HG02588 (cell line): Measurements from ENCODE around the gene CPNE5.

Source experiments
- ATAC-seq: cut with Tn5 transposase; IDR thresholded peaks from one replicate; pipeline ENCODE4 v1.9.1; 2021; ENCODE audit warnings: mild to moderate bottlenecking, moderate library complexity; ENCODE audit not compliant: unreplicated experiment

CPNE5 gene

DNA sequence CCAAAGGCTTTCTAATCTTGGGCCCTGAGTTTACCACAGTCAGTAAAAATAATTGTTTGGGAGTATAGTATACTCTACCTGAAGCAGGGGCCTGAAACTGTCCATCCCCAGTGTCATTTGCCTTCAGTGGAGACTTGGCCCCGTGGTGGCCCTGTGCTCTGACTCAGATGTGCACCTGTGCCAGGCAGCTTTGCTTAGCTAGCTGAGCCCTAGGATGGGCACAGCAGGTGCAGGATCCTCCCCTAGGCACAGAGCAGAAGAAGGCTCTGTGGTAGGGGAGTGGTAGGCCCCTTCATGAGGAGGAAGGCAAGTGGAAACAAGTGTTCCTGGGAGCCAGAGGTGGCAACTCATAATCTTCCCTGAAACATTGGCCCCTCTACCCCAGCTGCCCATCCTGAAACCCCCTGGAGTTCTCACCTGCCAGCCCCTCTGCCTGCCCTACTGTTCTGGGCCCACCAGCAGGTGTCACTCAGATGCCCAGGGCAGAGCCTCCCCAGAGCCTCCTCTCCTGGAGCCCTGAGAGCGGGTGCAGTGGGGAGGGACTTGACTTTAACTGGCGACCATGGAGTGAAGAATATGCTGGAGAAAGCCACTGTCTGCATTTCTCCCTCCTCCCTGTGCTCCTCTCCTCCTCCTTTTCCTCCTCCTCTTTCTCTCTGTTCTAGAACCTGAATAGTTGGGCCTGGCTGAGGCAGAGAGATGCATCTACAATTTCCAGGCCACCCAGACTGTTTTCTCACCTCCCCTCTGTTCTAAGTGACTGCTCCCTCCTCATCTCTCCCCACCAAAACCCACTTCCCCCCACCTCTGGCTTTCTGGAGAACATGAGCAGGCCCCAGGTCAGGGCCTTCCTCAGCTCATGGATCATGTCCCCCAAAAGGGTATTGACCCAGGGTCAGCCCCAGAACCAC is 2.9 kb downstream of the CPNE5 start:
- no peak for ATAC-seq

GRCh38 chr6:36834576-36835341 is 4.5 kb downstream of the CPNE5 start:
- no peak for ATAC-seq

DNA sequence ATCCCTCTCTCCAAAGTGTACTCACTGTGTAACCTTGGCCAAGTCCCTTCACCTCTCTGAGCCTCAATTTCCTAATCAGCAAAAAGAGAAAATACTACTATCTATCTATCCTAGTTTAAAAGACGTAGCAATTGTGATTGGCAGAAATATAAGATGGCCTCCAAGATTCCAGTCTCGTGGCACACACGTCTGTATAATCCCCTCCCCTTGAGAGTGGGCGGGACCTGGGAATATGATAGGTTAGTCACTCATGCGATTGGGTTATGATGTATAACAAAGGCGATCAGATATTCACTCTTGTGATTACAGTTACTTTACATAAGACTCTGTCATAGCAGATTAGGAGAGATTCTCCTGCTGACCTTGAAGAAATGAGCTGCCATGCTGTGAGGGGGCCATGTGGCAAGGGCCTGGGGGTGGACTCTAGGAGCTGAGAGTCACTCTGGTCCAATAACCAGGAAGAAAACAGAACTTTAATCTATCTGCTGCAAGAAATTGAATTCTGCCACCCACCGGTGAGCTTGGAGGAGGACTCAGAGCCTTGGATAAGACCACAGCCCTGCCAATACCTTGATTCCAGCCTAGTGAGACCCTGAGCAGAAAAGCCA is 6.0 kb downstream of the CPNE5 start:
- no peak for ATAC-seq

GRCh38 chr6:36832313-36832712 is 6.9 kb downstream of the CPNE5 start:
- ATAC-seq = no peak

GRCh38 chr6:36830577-36830976 is 8.7 kb downstream of the CPNE5 start:
- no peak for ATAC-seq

DNA sequence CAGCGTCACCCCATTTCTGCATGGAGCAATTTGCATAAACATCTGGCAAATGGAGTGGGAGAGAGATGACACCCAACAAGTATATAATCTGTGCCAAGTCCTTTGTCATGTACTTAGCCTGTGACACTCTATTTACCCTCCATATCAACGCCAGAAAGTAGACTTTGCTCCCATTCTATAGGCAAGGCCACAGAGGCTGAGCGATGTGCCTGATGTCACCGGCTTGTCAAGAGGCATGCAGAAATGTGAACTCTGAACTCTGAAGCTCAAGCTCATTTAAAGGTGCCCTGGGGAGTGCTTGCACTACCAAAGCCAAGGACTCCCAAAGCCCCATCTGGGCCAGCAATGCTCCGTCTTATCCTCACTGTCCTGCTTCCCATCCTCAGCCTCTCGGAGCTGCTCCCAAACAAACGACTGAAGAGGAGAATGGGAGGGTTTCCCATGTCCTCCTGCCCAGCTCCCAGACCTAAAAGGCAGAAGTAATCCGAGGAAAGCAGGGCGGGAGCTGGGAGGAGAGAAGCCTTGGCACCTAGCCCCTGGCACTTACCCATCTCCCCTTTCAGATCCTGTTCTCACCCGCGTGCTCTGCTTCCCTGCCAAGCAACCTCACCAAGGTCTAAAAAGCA is 9.2 kb downstream of the CPNE5 start:
- no peak for ATAC-seq

DNA sequence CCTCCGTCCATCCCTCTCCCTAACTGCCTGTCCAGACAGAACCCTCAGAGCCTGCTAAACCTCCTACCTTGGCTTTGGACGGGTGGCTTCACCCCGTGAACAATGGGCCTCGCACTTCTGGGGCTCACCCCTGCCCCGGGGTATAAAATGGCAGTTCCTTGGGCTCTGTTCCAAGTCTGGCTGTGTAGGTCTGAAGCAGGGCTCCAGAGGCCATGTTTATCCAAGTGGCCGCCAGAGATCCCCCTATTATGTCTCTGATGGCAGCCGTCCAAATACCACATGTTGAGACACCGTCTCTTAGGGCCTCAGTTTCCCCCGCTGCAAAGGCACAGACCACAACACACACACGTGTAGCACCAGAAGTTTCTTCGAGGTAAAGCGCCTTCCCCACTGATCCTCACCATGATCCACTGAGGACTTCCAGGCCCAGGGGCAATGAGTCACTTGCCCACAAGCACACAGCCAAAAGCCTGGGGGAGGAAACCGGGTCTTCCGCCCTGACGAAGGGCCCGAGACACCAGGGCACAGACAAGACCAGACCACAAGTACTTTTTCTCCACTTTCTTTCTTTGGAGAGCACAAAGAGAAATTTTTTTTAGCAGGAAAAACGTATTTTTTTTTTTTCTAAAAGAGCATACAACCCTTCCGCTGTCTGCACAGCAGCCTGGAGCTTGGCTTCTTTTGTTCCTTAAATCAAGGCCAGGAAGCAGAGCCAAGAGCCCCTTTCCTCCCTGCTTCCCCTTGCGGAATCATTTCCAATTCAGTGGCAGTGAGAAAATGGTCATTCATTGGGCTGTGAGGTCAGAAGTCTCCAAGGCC is 11.8 kb downstream of the CPNE5 start:
- no peak for ATAC-seq

- ATAC-seq = no peak
These were observed 12.6 kb downstream of the CPNE5 start for GRCh38 chr6:36826520-36827227.

- no peak for ATAC-seq
These were observed 13.2 kb downstream of the CPNE5 start for GRCh38 chr6:36825994-36826393.

DNA sequence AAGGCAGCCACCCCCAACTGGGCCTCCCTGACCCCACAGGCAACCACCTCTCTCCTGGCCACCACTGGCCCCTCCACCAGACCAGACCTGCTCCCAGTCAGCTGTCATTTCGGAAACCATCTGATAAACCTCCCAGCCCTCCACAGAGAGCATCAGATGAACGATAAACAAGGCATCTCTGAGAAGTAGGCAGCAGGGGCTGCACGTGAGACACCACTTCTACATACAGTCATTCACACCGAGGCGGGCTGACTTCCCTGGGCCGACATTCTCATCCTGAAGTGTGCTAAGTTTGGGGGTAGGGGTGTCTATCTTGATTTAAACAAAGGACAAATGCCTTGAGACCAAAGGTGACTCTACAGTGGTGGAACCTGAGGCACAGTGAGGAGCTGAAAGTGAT is 13.8 kb downstream of the CPNE5 start:
- no peak for ATAC-seq

- no peak for ATAC-seq
These were observed 15.0 kb downstream of the CPNE5 start for GRCh38 chr6:36824253-36824652.

- no peak for ATAC-seq
These were observed 15.7 kb downstream of the CPNE5 start for GRCh38 chr6:36823421-36824096.

DNA sequence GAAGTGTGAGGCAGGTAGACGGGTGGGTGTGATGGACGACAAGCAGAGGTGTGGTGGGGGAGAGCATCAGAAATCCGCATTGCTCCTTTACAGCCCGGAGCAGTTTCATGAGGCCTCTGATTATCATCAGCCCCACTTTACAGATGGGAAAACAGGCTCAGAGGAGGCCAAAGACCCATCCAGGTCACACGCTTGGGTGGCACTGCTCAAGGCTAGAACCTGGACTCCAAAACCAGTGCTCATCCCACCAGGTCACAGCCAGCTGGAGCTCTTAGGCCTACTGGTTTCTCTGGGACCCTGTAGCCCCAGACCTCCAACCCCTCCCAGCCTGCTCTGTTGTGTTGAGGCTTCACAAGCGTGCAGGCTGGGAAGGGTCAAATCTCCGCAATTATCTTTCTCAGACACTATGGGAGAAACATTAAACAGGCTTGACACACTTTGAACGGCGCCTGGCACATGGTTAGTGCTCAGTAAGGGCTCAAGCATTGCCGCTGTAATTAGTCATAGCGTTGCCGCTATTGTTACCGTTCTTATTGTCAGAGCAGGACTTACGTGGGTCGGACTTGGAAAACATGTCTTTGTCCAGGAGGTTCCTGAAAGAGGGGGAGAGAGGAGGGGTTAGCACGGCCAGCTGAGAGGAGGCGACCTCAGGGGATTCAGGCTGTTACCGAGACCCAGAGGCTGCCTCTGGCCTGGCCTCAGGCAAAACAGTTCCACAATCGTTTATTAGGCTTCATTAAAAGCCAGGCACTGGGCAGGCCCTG is 16.6 kb downstream of the CPNE5 start:
- no peak for ATAC-seq

- no peak for ATAC-seq
These were observed 17.5 kb downstream of the CPNE5 start for GRCh38 chr6:36821581-36822335.

GRCh38 chr6:36820700-36821580 is 18.3 kb downstream of the CPNE5 start:
- ATAC-seq = no peak

- ATAC-seq = no peak
These were observed 20.5 kb downstream of the CPNE5 start for GRCh38 chr6:36818756-36819155.

DNA sequence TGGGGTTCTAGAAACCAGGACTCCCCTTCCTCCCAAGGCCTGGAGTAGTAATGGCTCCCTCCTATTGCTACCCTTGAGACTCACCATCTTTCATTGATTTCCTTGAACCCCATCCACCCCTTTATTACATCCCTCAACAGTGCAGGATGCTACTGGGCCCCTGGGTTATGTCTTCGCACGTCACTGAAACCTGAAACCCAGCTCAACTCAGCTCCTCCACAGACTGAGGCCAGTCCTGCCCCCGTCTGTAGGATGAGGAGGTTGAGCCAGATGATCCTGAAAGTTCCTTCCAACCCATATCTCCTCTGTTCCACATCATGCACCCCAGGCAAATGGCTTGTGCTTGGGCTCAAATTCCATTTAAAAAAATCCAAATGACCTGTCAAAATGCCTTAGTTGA is 21.4 kb downstream of the CPNE5 start:
- ATAC-seq = no peak
